SK-N-SH (cell line): Measurements from ENCODE around the gene FRAS1. TPM values are rescaled to one million over a fixed set of nuclear protein-coding genes. Genes with fewer than 3 reads are reported as not detected.

Source experiments
- CTCF ChIA-PET: fragments of 300-600, 350-600 bp; formaldehyde crosslinking; extraction: SDS; loops from one replicate; lab custom pipeline; 2021; lab: Yijun Ruan, JAX
- POLR2A ChIA-PET: fragments of 350-600 bp; sonication (Branson Sonifier 250); formaldehyde crosslinking; extraction: SDS; loops from one replicate; lab custom pipeline; 2020; ENCODE audit warnings: antibody characterized with exemption, inconsistent platforms; lab: Yijun Ruan, JAX
- DNase-seq: peaks from one replicate; pipeline ENCODE4 v3.0.0; 2012
- H2AFZ ChIP-seq: fragments of 200-600 bp; sonication (generic); 2 replicates; pipeline ENCODE4 v1.8.1; 2016; ENCODE audit warnings: antibody characterized with exemption, mild to moderate bottlenecking, low read depth
- H3F3A ChIP-seq: fragments of 200-600 bp; sonication (generic); replicated peaks from 2 replicates; pipeline ENCODE3; 2016; ENCODE audit warnings: antibody characterized with exemption, mild to moderate bottlenecking; ENCODE audit not compliant: insufficient read depth
- H3K27ac ChIP-seq, 2 experiments: fragments of 200-500 bp in 1 of 2; fragments of 200-600 bp in 1 of 2; sonication (Bioruptor generic) in 1 of 2; sonication (generic), shearing (Covaris generic) in 1 of 2; 2 replicates each; pipeline versions ENCODE4 v1.5.1 to v1.6.1; 2014 to 2016; ENCODE audit warnings: low read depth in 2 of 2, inconsistent platforms in 1 of 2, low read length in 1 of 2, mild to moderate bottlenecking in 1 of 2, mixed read lengths in 1 of 2
- H3K27me3 ChIP-seq: fragments of 200-600 bp; sonication (generic), shearing (Covaris generic); 2 replicates; pipeline ENCODE4 v1.6.1; 2016; ENCODE audit warnings: mixed run types; ENCODE audit not compliant: insufficient read depth
- H3K36me3 ChIP-seq, 2 experiments: fragments of 200-500 bp in 1 of 2; fragments of 200-600 bp in 1 of 2; sonication (Bioruptor generic) in 1 of 2; sonication (generic) in 1 of 2; replicated peaks in 1 of 2; 2 replicates each; pipeline versions ENCODE3 to v1.5.1; 2014 to 2016; ENCODE audit warnings: low read length in 1 of 2, mild to moderate bottlenecking in 1 of 2; ENCODE audit not compliant: insufficient read depth in 2 of 2, control insufficient read depth in 1 of 2
- H3K4me1 ChIP-seq, 2 experiments: fragments of 200-500 bp in 1 of 2; fragments of 200-600 bp in 1 of 2; sonication (Bioruptor generic) in 1 of 2; sonication (generic), shearing (Covaris generic) in 1 of 2; 2 replicates each; pipeline versions ENCODE4 v1.5.1 to v1.6.1; 2014 to 2016; ENCODE audit warnings: low read depth in 1 of 2, low read length in 1 of 2, mixed run types in 1 of 2; ENCODE audit not compliant: insufficient read depth in 2 of 2, control insufficient read depth in 1 of 2
- H3K4me2 ChIP-seq: fragments of 200-600 bp; sonication (generic), shearing (Covaris generic); 2 replicates; pipeline ENCODE4 v1.6.1; 2017; ENCODE audit warnings: mixed run types
- H3K4me3 ChIP-seq, 2 experiments: fragments of 200-500 bp in 1 of 2; fragments of 200-600 bp in 1 of 2; sonication (Bioruptor generic) in 1 of 2; sonication (generic), shearing (Covaris generic) in 1 of 2; 2 replicates each; pipeline versions ENCODE4 v1.5.1 to v1.8.1; 2014 to 2016; ENCODE audit warnings: low read depth in 2 of 2, inconsistent platforms in 1 of 2, low read length in 1 of 2, mild to moderate bottlenecking in 1 of 2, mixed read lengths in 1 of 2, moderate library complexity in 1 of 2
- H3K79me2 ChIP-seq: fragments of 200-600 bp; sonication (generic); 2 replicates; pipeline ENCODE4 v1.8.1; 2017; ENCODE audit warnings: mild to moderate bottlenecking; ENCODE audit not compliant: insufficient read depth
- H3K9ac ChIP-seq: fragments of 200-600 bp; sonication (generic); 2 replicates; pipeline ENCODE4 v1.6.1; 2017; ENCODE audit warnings: mixed run types
- H3K9me2 ChIP-seq: fragments of 200-600 bp; sonication (generic); 2 replicates; pipeline ENCODE4 v1.6.1; 2017; ENCODE audit warnings: mixed run types
- H3K9me3 ChIP-seq: fragments of 200-600 bp; sonication (generic); 2 replicates; pipeline ENCODE4 v1.6.1; 2017; ENCODE audit warnings: mixed run types, mild to moderate bottlenecking, moderate library complexity
- H4K20me1 ChIP-seq: fragments of 200-600 bp; sonication (generic); 2 replicates; pipeline ENCODE4 v1.6.1; 2017; ENCODE audit warnings: mild to moderate bottlenecking, mixed run types; ENCODE audit not compliant: insufficient read depth
- CTCF ChIP-seq: fragments of 200-600 bp; sonication (generic); IDR thresholded peaks from 2 replicates; pipeline ENCODE4 v1.6.1; 2017; ENCODE audit warnings: antibody characterized with exemption, mild to moderate bottlenecking, moderate library complexity
- ELF1 ChIP-seq: IDR thresholded peaks from 2 replicates; pipeline ENCODE4 v1.4.0; 2012
- EP300 ChIP-seq, 2 experiments: IDR thresholded peaks; 2 replicates each; pipeline versions ENCODE4 v1.4.0 to v1.6.1; 2012; ENCODE audit warnings: borderline replicate concordance in 1 of 2, low read depth in 1 of 2, low read length in 1 of 2
- EZH2phosphoT487 ChIP-seq: fragments of 200-600 bp; sonication (generic); IDR thresholded peaks from 2 replicates; pipeline ENCODE4 v1.6.1; 2017; ENCODE audit warnings: low read depth, mixed run types, mild to moderate bottlenecking, antibody characterized with exemption, moderate library complexity, borderline replicate concordance
- FOSL2 ChIP-seq: IDR thresholded peaks from 2 replicates; pipeline ENCODE4 v1.4.0; 2012; ENCODE audit warnings: low read depth, mild to moderate bottlenecking, moderate library complexity, borderline replicate concordance
- FOXM1 ChIP-seq: IDR thresholded peaks from 2 replicates; pipeline ENCODE4 v1.4.0; 2012; ENCODE audit warnings: low read depth, mild to moderate bottlenecking
- GABPA ChIP-seq: IDR thresholded peaks from 2 replicates; pipeline ENCODE4 v1.4.0; 2012; ENCODE audit warnings: low read depth, mild to moderate bottlenecking
- GATA2 ChIP-seq: sonication (generic); formaldehyde crosslinking; IDR thresholded peaks from 2 replicates; pipeline ENCODE4 v1.5.0; 2020; ENCODE audit warnings: mild to moderate bottlenecking, missing genetic modification reagents
- IRF3 ChIP-seq: fragments of 150-350 bp; IDR thresholded peaks from 2 replicates; pipeline ENCODE4 v1.6.1; 2016; ENCODE audit warnings: mild to moderate bottlenecking, low read depth, low read length
- JUND ChIP-seq: IDR thresholded peaks from 2 replicates; pipeline ENCODE4 v1.4.0; 2012
- MAX ChIP-seq: IDR thresholded peaks from 2 replicates; pipeline ENCODE4 v1.4.0; 2012; ENCODE audit warnings: low read depth
- MXI1 ChIP-seq: IDR thresholded peaks from 2 replicates; pipeline ENCODE4 v1.6.1; 2012; ENCODE audit warnings: mild to moderate bottlenecking, low read depth, low read length, improper control_type of control experiment
- PBX3 ChIP-seq: IDR thresholded peaks from 2 replicates; pipeline ENCODE4; 2012
- POLR2AphosphoS5 ChIP-seq: IDR thresholded peaks from 2 replicates; pipeline ENCODE4 v1.6.1; 2012; ENCODE audit warnings: low read depth, low read length
- RAD21 ChIP-seq: IDR thresholded peaks from 2 replicates; pipeline ENCODE4 v1.6.1; 2012; ENCODE audit warnings: mild to moderate bottlenecking, low read length
- RCOR1 ChIP-seq: fragments of 150-350 bp; IDR thresholded peaks from 2 replicates; pipeline ENCODE4 v1.6.1; 2017; ENCODE audit warnings: antibody characterized with exemption, low read length
- RXRA ChIP-seq: IDR thresholded peaks from 2 replicates; pipeline ENCODE4 v1.4.0; 2012; ENCODE audit warnings: low read depth, mild to moderate bottlenecking, borderline replicate concordance
- SIN3A ChIP-seq: IDR thresholded peaks from 2 replicates; pipeline ENCODE4 v1.6.1; 2012; ENCODE audit warnings: low read depth, mild to moderate bottlenecking, low read length, moderate library complexity, borderline replicate concordance
- SMC3 ChIP-seq: IDR thresholded peaks from 2 replicates; pipeline ENCODE4 v1.6.1; 2012; ENCODE audit warnings: low read depth, low read length, improper control_type of control experiment
- TAF1 ChIP-seq: IDR thresholded peaks from 2 replicates; pipeline ENCODE4 v1.6.1; 2012; ENCODE audit warnings: low read depth, mild to moderate bottlenecking, low read length, moderate library complexity, borderline replicate concordance
- TCF12 ChIP-seq: IDR thresholded peaks from 2 replicates; pipeline ENCODE4 v1.4.0; 2012
- TEAD4 ChIP-seq: IDR thresholded peaks from 2 replicates; pipeline ENCODE4 v1.4.0; 2012; ENCODE audit warnings: mild to moderate bottlenecking, borderline replicate concordance; ENCODE audit not compliant: insufficient read depth
- USF2 ChIP-seq: fragments of 150-350 bp; IDR thresholded peaks from 2 replicates; pipeline ENCODE4 v1.6.1; 2017; ENCODE audit warnings: antibody characterized with exemption, low read length, low read depth, borderline replicate concordance
- WGBS: methylation state at CpG from one replicate; pipeline ENCODE4 v1.1.6; 2017; ENCODE audit warnings: low lambda C conversion rate; 5-methylcytosine and 5-hydroxymethylcytosine counted together
- polyA plus RNA-seq, 3 experiments: library from polyadenylated mRNA; depleted of rRNA; stranded (reverse); fragments of >200 nt; gene quantifications; 2 replicates each; pipeline ENCODE4 v1.2.3, GENCODE V29; 2012

The FRAS1 gene
- polyA plus RNA-seq, 1 of the 3 experiments (the other 2 are of a cell fraction), result 8.3 TPM

GRCh38 chr4:78468272-78468671 is 411.1 kb downstream of the FRAS1 start:
- no peak overlapping the region for H3K4me3 ChIP-seq
- H3K36me3 ChIP-seq, result peaks cover 14 to 72% of the 10 kb centered on the region in 2 experiments
- H3K9me3 ChIP-seq, result no peaks in the 10 kb centered on the region
- ChIA-PET CTCF (no interaction called here), POLR2A (no interaction called here)
- H3K27me3 ChIP-seq, result no peaks in the 10 kb centered on the region
- TF ChIP-seq EZH2phosphoT487 (no peak), ELF1 (no peak), FOXM1 (no peak), MXI1 (no peak), TAF1 (no peak), POLR2AphosphoS5 (no peak), RXRA (no peak), RCOR1 (no peak), TCF12 (no peak), MAX (no peak), SMC3 (no peak), TEAD4 (no peak), SIN3A (no peak), PBX3 (no peak), CTCF (no peak), GABPA (no peak)
- no peak for DNase-seq
- WGBS, result 72% methylated on average over 3 of the region's 3 CpGs
- no peak overlapping the region for H2AFZ ChIP-seq
- H3K79me2 ChIP-seq, result no peaks in the 10 kb centered on the region
- H3K4me2 ChIP-seq, result no peak overlapping the region
- H3K9ac ChIP-seq, result no peak overlapping the region
- no peaks in the 10 kb centered on the region for H3K9me2 ChIP-seq
- no peaks in the 10 kb centered on the region for H3F3A ChIP-seq
- no peaks in the 10 kb centered on the region for H4K20me1 ChIP-seq
- no peak overlapping the region for H3K27ac ChIP-seq
- no peaks in the 10 kb centered on the region for H3K4me1 ChIP-seq

- WGBS, result 87% methylated on average over 3 of the region's 3 CpGs
- no peaks in the 10 kb centered on the region for H3K9me2 ChIP-seq
- no peak for DNase-seq
- ChIA-PET CTCF (interaction anchor here (0.5 to 1.0 kb wide), 2 partner anchors 23 to 467 kb away, joined by 3 read pairs; no protein-coding TSS in a partner anchor), POLR2A (no interaction called here)
- H3F3A ChIP-seq, result peaks cover 17% of the 10 kb centered on the region
- H3K79me2 ChIP-seq, result no peaks in the 10 kb centered on the region
- no peak overlapping the region for H2AFZ ChIP-seq
- H3K27ac ChIP-seq, result no peak overlapping the region
- H4K20me1 ChIP-seq, result no peaks in the 10 kb centered on the region
- H3K4me2 ChIP-seq, result no peak overlapping the region
- H3K9me3 ChIP-seq, result no peaks in the 10 kb centered on the region
- H3K4me3 ChIP-seq, result no peak overlapping the region
- no peaks in the 10 kb centered on the region for H3K27me3 ChIP-seq
- peaks cover 0 to 13% of the 10 kb centered on the region in 2 experiments; a peak in 1 of 4 replicates for H3K4me1 ChIP-seq
- peaks cover 0 to 54% of the 10 kb centered on the region in 2 experiments for H3K36me3 ChIP-seq
- no peak overlapping the region for H3K9ac ChIP-seq
- TF ChIP-seq FOXM1 (no peak), RAD21 (no peak), TCF12 (no peak), IRF3 (no peak), ELF1 (no peak), RCOR1 (no peak), JUND (no peak), EP300 (IDR thresholded peaks at IDR 0.05; ENCODE audit: borderline replicate concordance in 1 of 2, low read depth in 1 of 2, low read length in 1 of 2) (no peak), TAF1 (no peak), USF2 (no peak), GATA2 (no peak), SIN3A (no peak), FOSL2 (no peak)
These were observed 419.1 kb downstream of the FRAS1 start for GRCh38 chr4:78476108-78476704.
